DOHH2 (cell line): ENCODE data around the gene MPDZ.

ENCODE experiments used
- CTCF ChIP-seq: fragments of 200-600 bp; sonication (generic); IDR thresholded peaks from one replicate; pipeline ENCODE4 v1.5.1; 2014; ENCODE audit warnings: antibody characterized with exemption, mild to moderate bottlenecking, low read depth, low read length; ENCODE audit not compliant: poor library complexity, severe bottlenecking
- EZH2phosphoT487 ChIP-seq: fragments of 200-600 bp; sonication (generic); IDR thresholded peaks from 2 replicates; pipeline ENCODE4 v1.6.1; 2017; ENCODE audit warnings: borderline replicate concordance, mild to moderate bottlenecking, antibody characterized with exemption, low read length, moderate library complexity, mixed read lengths

- TF ChIP-seq CTCF (no peak), EZH2phosphoT487 (no peak)
Measured at GRCh38 chr9:13139641-13140171, 139.8 kb downstream of the MPDZ start.
